MCF 10A (cell line): ENCODE measurements around the gene COL7A1. TPM values are rescaled to one million over a fixed set of nuclear protein-coding genes. Genes with fewer than 3 reads are reported as not detected.

ENCODE experiments used
- BruUV-seq: library from RNA; stranded (reverse); fragments of 400-500 nt; replicated peaks from 2 replicates; lab custom pipeline; 2021; lab: Mats Ljungman, UMichigan
- CTCF ChIA-PET: fragments of 300-600 bp; sonication (Branson Sonifier 250); formaldehyde crosslinking; extraction: SDS; loops from one replicate; lab custom pipeline; 2021; ENCODE audit warnings: antibody characterized with exemption, inconsistent platforms; lab: Yijun Ruan, JAX
- POLR2A ChIA-PET: fragments of 300-600, 350-650 bp; sonication (Branson Sonifier 250); formaldehyde crosslinking; extraction: SDS; loops from one replicate; lab custom pipeline; 2020; ENCODE audit warnings: antibody characterized with exemption, inconsistent platforms; lab: Yijun Ruan, JAX
- DNase-seq: peaks from one replicate; pipeline ENCODE4 v3.0.0-alpha.2; 2018; ENCODE audit not compliant: unreplicated experiment
- H3K27ac Mint-ChIP-seq: one replicate; pipeline ENCODE4 v1.8.0; 2022; ENCODE audit warnings: mild to moderate bottlenecking, low read depth, mixed read lengths; ENCODE audit not compliant: unreplicated experiment
- H3K27me3 Mint-ChIP-seq: one replicate; pipeline ENCODE4 v1.8.0; 2022; ENCODE audit warnings: mixed read lengths; ENCODE audit not compliant: insufficient read depth, unreplicated experiment
- H3K36me3 Mint-ChIP-seq: one replicate; pipeline ENCODE4 v1.8.0; 2022; ENCODE audit warnings: mild to moderate bottlenecking, moderate library complexity, mixed read lengths; ENCODE audit not compliant: insufficient read depth, unreplicated experiment
- H3K4me1 Mint-ChIP-seq: one replicate; pipeline ENCODE4 v1.8.0; 2022; ENCODE audit warnings: mixed read lengths; ENCODE audit not compliant: insufficient read depth, unreplicated experiment
- H3K4me3 Mint-ChIP-seq: one replicate; pipeline ENCODE4 v1.8.0; 2022; ENCODE audit warnings: mild to moderate bottlenecking, moderate library complexity, mixed read lengths; ENCODE audit not compliant: unreplicated experiment
- H3K9me3 Mint-ChIP-seq: one replicate; pipeline ENCODE4 v1.8.0; 2022; ENCODE audit warnings: mixed read lengths; ENCODE audit not compliant: unreplicated experiment
- intact Hi-C: fragments of 100-400 bp; cut with micrococcal nuclease; formaldehyde crosslinking; loops from 2 replicates; pipeline ENCODE4 v1.14.1; 2022
- total RNA-seq: library from RNA; stranded (reverse); gene quantifications from 2 replicates; pipeline ENCODE4 v1.2.3, GENCODE V29; 2022
- TF ChIP-seq, protein P1 (sequence below): fragments of 200-600 bp; IDR thresholded peaks from one replicate; pipeline ENCODE4 v1.8.0; 2022; ENCODE audit warnings: antibody characterized with exemption, mild to moderate bottlenecking; ENCODE audit not compliant: unreplicated experiment

COL7A1 gene
- total RNA-seq, 1 experiment from 2014 or later = 60.5 TPM

- CTCF ChIA-PET = no interaction called here
- peaks cover 10% of the 10 kb centered on the region for H3K4me1 Mint-ChIP-seq
- H3K27me3 Mint-ChIP-seq = no peaks in the 10 kb centered on the region
- TF ChIP-seq, protein P1, sequence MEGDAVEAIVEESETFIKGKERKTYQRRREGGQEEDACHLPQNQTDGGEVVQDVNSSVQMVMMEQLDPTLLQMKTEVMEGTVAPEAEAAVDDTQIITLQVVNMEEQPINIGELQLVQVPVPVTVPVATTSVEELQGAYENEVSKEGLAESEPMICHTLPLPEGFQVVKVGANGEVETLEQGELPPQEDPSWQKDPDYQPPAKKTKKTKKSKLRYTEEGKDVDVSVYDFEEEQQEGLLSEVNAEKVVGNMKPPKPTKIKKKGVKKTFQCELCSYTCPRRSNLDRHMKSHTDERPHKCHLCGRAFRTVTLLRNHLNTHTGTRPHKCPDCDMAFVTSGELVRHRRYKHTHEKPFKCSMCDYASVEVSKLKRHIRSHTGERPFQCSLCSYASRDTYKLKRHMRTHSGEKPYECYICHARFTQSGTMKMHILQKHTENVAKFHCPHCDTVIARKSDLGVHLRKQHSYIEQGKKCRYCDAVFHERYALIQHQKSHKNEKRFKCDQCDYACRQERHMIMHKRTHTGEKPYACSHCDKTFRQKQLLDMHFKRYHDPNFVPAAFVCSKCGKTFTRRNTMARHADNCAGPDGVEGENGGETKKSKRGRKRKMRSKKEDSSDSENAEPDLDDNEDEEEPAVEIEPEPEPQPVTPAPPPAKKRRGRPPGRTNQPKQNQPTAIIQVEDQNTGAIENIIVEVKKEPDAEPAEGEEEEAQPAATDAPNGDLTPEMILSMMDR = no peak
- no TSS peak for BruUV-seq
- H3K27ac Mint-ChIP-seq = peak overlapping the region; percentile 48
- POLR2A ChIA-PET = no interaction called here
- intact Hi-C loops = no loop called here
- H3K4me3 Mint-ChIP-seq = peak overlapping the region; percentile 28
- peaks cover 22% of the 10 kb centered on the region for H3K36me3 Mint-ChIP-seq
- DNase-seq = no peak
- no peaks in the 10 kb centered on the region for H3K9me3 Mint-ChIP-seq
Observed at GRCh38 chr3:48637305-48637704, 42.2 kb upstream of the COL7A1 start.

DNA sequence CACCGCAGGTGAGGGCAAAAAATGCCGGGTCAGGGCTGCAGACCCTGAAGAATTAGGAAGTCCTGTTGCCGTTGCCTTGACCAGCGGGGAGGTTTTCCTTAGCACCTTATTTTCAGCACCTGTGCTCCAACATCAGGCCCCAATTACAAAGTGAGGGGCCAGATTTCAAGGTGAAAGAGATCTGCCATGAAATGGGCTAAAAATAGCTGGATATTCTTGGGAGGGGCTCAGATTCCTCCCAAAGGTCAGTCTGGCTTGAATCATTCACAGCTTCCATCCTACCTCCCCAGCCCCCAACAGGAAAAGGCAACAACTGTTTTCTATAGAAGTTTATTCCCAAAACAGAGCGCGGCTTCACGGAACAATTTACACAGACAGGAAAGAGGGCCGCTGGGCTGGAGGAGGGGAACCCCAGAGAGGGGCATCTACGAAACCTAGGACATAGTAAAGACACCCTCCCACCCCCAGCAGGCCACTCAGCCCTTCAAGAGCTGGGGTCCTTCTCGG is 41.1 kb upstream of the COL7A1 start:
- H3K4me3 Mint-ChIP-seq = peak overlapping the region; percentile 84
- intact Hi-C loops = no loop called here
- no peaks in the 10 kb centered on the region for H3K9me3 Mint-ChIP-seq
- CTCF ChIA-PET = interaction anchor here (0.6 to 3.4 kb wide), 12 partner anchors 11 to 143 kb away, joined by 3 to 16 read pairs (median 5); partner anchors contain the start of gene CELSR3
- BruUV-seq = no TSS peak
- no peak for DNase-seq
- H3K36me3 Mint-ChIP-seq = peaks cover 24% of the 10 kb centered on the region
- TF ChIP-seq, protein P1 = no peak
- H3K4me1 Mint-ChIP-seq = peaks cover 10% of the 10 kb centered on the region
- peak overlapping the region; percentile 71 for H3K27ac Mint-ChIP-seq
- POLR2A ChIA-PET = interaction anchor here (0.7 to 4.1 kb wide), 22 partner anchors 9 to 447 kb away, joined by 3 to 93 read pairs (median 7); partner anchors contain the start of genes ATRIP, CCDC51, CELSR3 and COL7A1
- no peaks in the 10 kb centered on the region for H3K27me3 Mint-ChIP-seq

GRCh38 chr3:48635222-48636021 is 40.3 kb upstream of the COL7A1 start, which contains the start of gene SLC26A6:
Gene SLC26A6 (minus strand): TSS chr3:48635461. CDS start chr3:48635393, 68 bp downstream.
- Mint-ChIP-seq H3K36me3 (peaks cover 31% of the 10 kb centered on the region), H3K4me3 (peak within 1 kb of the TSS; percentile 84), H3K27ac (peak within 1 kb of the TSS; percentile 85), H3K4me1 (peaks cover 10% of the 10 kb centered on the region), H3K9me3 (no peaks in the 10 kb centered on the region), H3K27me3 (no peaks in the 10 kb centered on the region)
- DNase-seq = peak; percentile 98
- CTCF ChIA-PET = interaction anchor here (0.6 to 3.4 kb wide), 17 partner anchors 11 to 130 kb away, joined by 3 to 22 read pairs (median 5); partner anchors contain the start of genes CELSR3 and UQCRC1
- intact Hi-C loops = loop anchor here (1.0 to 2.0 kb wide), 6 partner anchors 21 to 170 kb away; partner anchors contain the start of gene NCKIPSD
- POLR2A ChIA-PET = interaction anchor here (0.6 to 4.1 kb wide), 32 partner anchors 9 to 459 kb away, joined by 3 to 93 read pairs (median 6); partner anchors contain the start of genes ATRIP, CCDC51, CELSR3 and COL7A1
- BruUV-seq = TSS peak; percentile 51
- TF ChIP-seq, protein P1 = peak; percentile 48
